H1 (cell line): ENCODE data around the gene LHX8. TPM values are rescaled to one million over a fixed set of nuclear protein-coding genes. Genes with fewer than 3 reads are reported as not detected.

ENCODE experiments used
- CHD7 ChIP-seq: fragments of 300-600 bp; sonication (generic); IDR thresholded peaks from 2 replicates; pipeline ENCODE4 v1.7.1; 2012; ENCODE audit warnings: low read length, moderate library complexity, mild to moderate bottlenecking, inconsistent platforms; ENCODE audit not compliant: insufficient replicate concordance
- EZH2 ChIP-seq: fragments of 200-600 bp; sonication (generic); IDR thresholded peaks from 2 replicates; pipeline ENCODE4 v1.7.1; 2012; ENCODE audit warnings: low read depth, mild to moderate bottlenecking, moderate library complexity, low read length, inconsistent platforms; ENCODE audit not compliant: severe bottlenecking
- NANOG ChIP-seq: IDR thresholded peaks from 2 replicates; pipeline ENCODE4 v1.6.1; 2011; ENCODE audit warnings: low read length, low read depth, mild to moderate bottlenecking, inconsistent platforms; ENCODE audit not compliant: insufficient read depth, poor library complexity, severe bottlenecking
- NRF1 ChIP-seq: IDR thresholded peaks from 2 replicates; pipeline ENCODE4 v1.6.1; 2011; ENCODE audit warnings: mild to moderate bottlenecking, low read depth, low read length, improper control_type of control experiment
- RNF2 ChIP-seq: fragments of 200-900, 300-1000 bp; sonication (generic); IDR thresholded peaks from 2 replicates; pipeline ENCODE4 v1.7.1; 2016; ENCODE audit warnings: borderline replicate concordance, low read depth, mild to moderate bottlenecking, antibody characterized with exemption, low read length; ENCODE audit not compliant: poor library complexity, severe bottlenecking; ENCODE audit errors: missing control alignments
- SIRT6 ChIP-seq: IDR thresholded peaks from one replicate; pipeline ENCODE4 v1.7.1; 2012; ENCODE audit warnings: low read length, inconsistent platforms
- polyA plus RNA-seq, 7 experiments: library from polyadenylated mRNA; depleted of rRNA in 3 of 7; stranded (reverse) in 5 of 7; unstranded in 2 of 7; fragments of >200 nt in 5 of 7; fragments of 200-250 nt in 2 of 7; gene quantifications; 1 replicate in 5 of 7; 2 replicates in 1 of 7; 4 replicates in 1 of 7; pipeline versions ENCODE4 v1.2.1 to v1.2.3, GENCODE V29; 2011 to 2013; ENCODE audit warnings: missing spikeins in 2 of 7, mixed read lengths in 2 of 7
- total RNA-seq: library from RNA; stranded (reverse); fragmentation: NEBNext Ultra II Directional; extraction: Animal tissue kit (Norgen Biotek cat#: 25700); gene quantifications from 2 replicates; pipeline ENCODE4 v1.2.1, GENCODE V29; 2021

LHX8 gene
- total and polyA plus RNA-seq, 2 of the 8 experiments (the other 6 are each of a cell fraction or from before 2014, with no cell fraction given), result 0.50 to 1.2 TPM

- TF ChIP-seq RNF2, result peak; percentile 45
- no peak for TF ChIP-seq NANOG
- no peak for TF ChIP-seq SIRT6
- TF ChIP-seq CHD7, result peak; percentile 18
- TF ChIP-seq EZH2, result no peak
- TF ChIP-seq NRF1, result no peak
Measured at GRCh38 chr1:75133750-75134646, at the start of gene LHX8 (continued).
